Cortex of kidney (tissue), 1 donor: ENCODE results near the gene CDKAL1.
"Not testable (repeated sequence)": the region's sequence is repeated elsewhere in the genome, so short reads cannot be mapped to it uniquely, and the experiment has no call there.

ENCODE experiments used
- DNase-seq: peaks from one replicate; lab custom pipeline; 2025; lab: John Stamatoyannopoulos, UW

CDKAL1 gene

DNA sequence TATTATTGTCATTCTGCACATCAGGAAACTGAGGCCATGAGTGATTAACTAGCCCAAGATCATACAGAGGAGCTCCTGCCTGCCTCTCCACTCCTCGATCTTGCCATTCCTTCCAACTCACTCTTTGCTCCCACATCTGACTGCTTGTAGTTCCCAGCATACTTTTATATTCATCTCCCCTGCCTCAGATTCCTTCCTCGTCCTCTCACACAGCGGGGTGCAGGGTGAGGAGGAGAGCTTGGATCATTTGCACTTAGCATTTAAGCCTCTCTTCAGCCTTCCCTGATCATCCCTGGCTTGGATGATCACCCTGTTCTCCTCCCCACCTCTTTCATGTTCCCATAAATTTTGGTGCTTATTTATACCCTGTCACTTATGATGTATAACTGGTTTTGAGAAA, 544.2 kb downstream of the CDKAL1 start:
- DNase-seq, result no peak

DNA sequence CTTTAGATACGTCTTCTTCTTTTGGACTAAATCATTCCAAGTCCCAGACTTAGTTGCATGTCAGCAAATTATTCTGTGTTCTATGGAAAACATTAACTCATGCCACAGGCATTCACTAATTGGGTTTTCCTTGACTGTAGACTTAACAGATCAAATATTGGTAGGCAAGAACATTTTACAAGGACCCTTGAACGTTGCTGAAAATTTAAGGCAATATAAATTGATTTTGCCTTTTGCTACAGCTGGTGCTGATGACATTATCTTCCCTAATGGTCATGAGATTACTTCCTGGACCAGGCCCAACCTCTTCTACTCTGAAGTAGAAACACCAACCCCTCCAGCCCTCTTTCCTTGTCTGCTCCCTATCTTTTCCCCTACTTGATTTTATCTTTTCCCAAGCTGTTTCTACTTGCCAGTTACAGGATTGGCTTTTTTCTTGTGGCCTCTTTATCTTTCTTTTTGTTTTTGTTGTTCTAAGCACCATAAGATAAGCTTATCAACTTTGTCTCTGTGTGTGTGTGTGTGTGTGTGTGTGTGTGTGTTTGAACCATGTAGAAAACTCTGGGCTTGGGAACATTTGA, 545.3 kb downstream of the CDKAL1 start:
- DNase-seq, result no peak

DNA sequence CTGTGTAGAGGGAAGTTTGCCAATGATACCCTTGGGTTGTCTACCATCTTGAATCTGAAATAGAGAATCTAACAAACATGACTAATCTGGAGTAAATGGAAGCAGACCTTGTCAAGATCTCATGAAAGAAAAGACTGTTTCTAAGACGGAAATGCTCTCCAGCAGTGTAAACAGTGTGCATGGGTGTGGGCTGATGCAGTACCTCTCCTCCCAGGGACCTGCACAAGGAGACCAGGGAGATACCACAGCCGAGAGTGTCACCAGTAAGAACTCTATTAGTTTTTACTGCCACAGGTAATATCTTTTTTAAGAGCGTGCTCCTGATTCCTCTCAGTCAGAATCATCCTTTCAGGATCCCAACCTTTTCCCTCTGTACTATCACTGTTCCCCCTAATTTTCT, 546.0 kb downstream of the CDKAL1 start:
- DNase-seq, result no peak

- DNase-seq, result no peak
Measured at GRCh38 chr6:21082091-21082490, 547.8 kb downstream of the CDKAL1 start.

- DNase-seq, result no peak
Measured at GRCh38 chr6:21083708-21084107, 549.5 kb downstream of the CDKAL1 start.

- DNase-seq, result no peak
Measured at GRCh38 chr6:21084656-21085055, 550.4 kb downstream of the CDKAL1 start.

DNA sequence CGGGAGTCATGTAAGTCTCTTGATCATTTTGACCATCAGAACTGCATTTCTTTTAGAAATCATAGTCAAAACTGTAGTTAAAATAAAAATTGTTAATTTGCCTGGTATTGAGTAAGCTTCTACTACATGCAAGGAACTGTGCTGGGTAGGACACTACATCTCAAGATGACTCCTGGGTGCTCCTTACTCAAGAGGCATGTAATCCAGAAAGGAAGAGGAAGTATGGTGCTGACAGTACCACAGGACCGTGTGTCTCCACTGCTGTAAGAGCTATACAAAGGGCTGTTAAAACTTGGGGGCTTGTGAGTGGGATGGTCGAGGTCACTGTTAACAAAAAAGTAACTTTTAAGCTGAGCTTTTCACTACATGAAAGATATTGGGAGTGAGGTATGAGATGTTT, 551.0 kb downstream of the CDKAL1 start:
- no peak for DNase-seq

GRCh38 chr6:21085643-21086042, 551.4 kb downstream of the CDKAL1 start:
- no peak for DNase-seq

DNA sequence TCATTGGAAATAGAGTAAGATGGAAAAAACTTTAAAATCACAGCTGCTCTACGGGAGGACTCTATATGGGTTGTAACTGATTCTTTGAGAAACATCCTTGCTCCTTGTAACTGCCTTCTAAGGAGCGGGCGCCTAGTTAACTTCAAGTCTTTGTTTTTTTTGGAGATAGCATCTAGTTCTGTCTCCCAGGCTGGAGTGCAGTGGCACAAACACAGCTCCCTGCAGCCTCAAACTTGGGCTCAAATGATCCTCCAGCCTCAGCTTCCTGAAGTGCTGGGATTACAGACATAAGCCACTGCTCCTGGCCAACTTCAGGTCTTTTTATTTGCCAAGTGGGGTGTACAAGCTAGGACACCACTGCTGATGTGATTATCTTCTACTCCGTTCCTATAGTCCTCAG, 552.9 kb downstream of the CDKAL1 start:
- DNase-seq, result no peak

GRCh38 chr6:21091411-21091810, 557.2 kb downstream of the CDKAL1 start:
- no peak for DNase-seq

- DNase-seq, result not testable (repeated sequence)
Measured at GRCh38 chr6:21092231-21092772, 558.0 kb downstream of the CDKAL1 start.

GRCh38 chr6:21095462-21095861, 561.2 kb downstream of the CDKAL1 start:
- DNase-seq, result no peak

- no peak for DNase-seq
Measured at GRCh38 chr6:21098134-21098533, 563.9 kb downstream of the CDKAL1 start.

GRCh38 chr6:21098744-21099143, 564.5 kb downstream of the CDKAL1 start:
- DNase-seq, result no peak

- DNase-seq, result no peak
Measured at GRCh38 chr6:21099338-21100314, 565.4 kb downstream of the CDKAL1 start.

- no peak for DNase-seq
Measured at GRCh38 chr6:21100991-21101390, 566.7 kb downstream of the CDKAL1 start.

DNA sequence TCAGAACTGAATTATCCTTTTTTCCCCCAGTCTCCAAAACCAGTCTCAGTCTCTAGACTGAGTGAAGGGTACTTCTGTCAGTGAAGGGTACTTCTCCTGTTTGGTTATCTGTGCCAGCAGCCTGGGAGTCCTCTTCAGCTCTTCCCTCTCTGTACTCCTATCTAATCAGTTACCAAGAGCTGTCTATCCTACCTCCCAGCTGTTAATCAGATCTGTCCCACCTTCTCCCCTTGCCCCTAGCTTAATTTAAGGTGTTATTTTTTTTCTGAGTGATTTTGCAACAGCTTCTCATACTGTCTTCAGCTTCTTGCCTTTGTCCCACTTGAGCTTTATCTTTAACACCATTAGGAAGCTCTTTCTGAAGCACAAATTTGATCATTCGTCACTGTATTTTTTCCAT, 567.4 kb downstream of the CDKAL1 start:
- no peak for DNase-seq

- DNase-seq, result no peak
Measured at GRCh38 chr6:21102201-21102600, 567.9 kb downstream of the CDKAL1 start.

DNA sequence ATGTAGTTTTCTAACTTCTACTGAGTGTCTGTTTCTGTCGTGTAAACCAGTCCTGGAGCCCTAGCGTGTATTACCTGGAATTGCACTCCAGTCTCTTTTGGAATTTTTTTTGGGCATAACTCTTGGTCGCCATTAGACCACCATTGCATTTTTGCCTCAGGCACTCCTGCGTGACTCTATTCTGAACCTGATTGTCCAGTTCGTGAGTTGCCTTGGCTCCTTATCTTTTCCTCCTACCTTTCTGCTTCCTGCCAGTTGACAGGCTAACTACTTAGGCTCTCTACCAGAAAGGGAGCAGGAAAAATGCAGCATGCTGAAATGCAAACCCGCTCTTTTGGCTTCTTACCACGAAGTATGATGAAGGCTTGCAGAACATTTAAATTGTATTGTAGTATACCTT, 568.4 kb downstream of the CDKAL1 start:
- DNase-seq, result no peak

GRCh38 chr6:21103626-21104224, 569.5 kb downstream of the CDKAL1 start:
- no peak for DNase-seq

DNA sequence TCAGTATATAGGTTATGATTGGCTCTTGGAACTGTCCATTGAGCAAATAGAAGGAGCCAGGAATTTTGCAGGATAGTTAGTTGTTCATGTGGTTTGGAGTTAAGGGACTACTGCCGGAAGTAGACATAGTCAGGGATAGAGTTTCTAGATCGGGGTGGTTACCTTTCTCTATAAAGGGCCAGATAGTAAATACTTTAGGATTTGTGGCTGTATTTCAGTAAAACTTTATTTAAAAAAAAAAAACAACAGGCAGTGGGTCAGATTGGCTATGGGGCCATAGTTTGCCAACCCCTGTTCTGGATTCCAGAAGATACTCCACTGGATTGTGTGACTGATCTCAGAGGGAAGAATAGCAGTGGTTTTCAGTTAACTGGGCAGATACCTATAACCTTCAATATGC, 570.0 kb downstream of the CDKAL1 start:
- DNase-seq, result no peak

- DNase-seq, result no peak
Measured at GRCh38 chr6:21107796-21108195, 573.5 kb downstream of the CDKAL1 start.
